GM21526 (cell line): Measurements from ENCODE around the gene MYBPC2.
"Not testable (repeated sequence)": the region's sequence is repeated elsewhere in the genome, so short reads cannot be mapped to it uniquely, and the experiment has no call there.

ENCODE experiments used
- ATAC-seq: cut with Tn5 transposase; IDR thresholded peaks from one replicate; pipeline ENCODE4 v1.9.1; 2021; ENCODE audit warnings: moderate library complexity; ENCODE audit not compliant: unreplicated experiment, low FRiP score

The MYBPC2 gene

DNA sequence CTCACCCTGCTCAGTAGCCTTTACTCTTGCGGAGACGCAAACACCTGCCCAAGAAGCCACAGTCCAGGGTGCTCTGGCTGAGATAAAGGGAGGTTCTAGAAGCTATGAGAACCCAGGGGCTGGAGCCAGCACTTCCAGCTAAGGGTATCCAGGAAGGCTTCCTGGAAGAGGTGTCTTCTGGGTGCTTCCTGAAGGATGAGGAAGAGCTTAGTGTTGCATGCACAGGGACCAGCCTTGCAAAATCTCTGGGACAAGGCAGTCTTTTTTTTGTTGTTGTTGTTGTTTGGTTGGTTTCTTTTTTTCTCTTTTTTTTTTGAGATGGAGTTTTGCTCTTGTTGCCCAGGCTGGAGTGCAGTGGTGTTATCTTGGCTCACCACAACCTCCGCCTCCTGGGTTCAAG is 20.6 kb downstream of the MYBPC2 start:
- no peak for ATAC-seq

DNA sequence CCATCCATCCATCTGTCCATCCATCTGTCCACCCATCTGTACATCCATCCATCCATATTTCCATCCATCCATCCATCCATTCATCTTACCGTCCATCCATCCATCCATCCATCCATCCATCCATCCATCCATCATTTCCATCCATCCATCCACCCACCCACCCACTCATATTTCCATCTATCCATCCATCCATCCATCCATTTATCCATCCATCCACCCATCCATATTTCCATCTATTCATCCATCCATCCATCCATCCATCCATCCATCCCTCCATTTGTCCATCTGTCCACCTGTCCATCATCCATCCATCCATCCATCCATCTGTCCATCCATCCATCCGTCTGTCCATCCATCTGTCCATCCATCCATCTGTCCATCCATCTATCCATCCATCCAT is 23.3 kb downstream of the MYBPC2 start:
- ATAC-seq = no peak

DNA sequence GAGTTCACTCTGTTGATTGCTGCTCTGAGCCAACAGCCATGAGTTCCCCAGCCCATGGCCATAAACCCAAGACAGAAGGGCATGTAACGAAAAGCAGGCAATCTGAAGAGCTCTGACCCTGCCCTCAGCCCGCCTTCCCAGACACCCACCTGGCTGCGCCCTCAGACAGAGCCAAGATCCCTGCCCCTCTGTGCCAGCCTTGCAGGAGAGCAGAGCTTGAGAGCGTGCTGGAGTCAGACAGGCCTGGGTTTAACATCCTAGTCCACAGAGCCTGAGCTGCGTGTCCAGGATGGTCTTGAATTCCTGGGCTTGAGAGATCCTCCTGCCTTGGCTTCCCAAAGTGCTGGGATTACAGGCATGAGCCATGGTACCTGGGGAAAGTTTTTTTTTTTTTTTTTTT is 24.6 kb downstream of the MYBPC2 start:
- ATAC-seq = no peak

DNA sequence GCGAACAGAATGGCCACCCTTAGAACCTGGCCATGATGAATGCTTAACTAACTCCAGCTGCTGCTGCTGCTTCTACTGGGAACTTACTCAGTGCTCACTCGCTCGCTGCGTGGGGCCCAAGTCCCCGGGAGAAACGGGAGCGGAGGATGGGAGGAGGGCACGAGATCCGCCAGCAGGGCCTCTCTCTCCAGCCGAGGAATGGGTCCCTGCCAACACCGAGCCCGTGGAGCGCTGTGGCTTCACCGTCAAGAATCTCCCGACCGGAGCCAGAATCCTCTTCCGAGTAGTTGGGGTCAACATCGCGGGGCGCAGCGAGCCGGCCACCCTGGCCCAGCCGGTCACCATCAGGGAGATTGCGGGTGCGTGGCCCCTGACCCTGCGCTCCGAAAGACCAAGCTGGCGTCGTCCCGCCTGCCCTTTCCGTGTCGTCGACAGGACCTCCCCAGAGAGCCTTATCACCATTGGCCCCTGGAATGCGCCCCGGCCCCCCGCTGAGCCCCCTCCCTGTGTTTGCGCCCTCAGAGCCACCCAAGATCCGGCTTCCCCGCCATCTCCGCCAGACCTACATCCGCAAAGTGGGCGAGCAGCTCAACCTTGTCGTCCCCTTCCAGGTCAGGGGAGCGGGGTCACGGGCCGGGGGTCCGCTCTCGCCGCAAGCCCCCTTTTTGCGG is 25.8 kb downstream of the MYBPC2 start:
- ATAC-seq = no peak

DNA sequence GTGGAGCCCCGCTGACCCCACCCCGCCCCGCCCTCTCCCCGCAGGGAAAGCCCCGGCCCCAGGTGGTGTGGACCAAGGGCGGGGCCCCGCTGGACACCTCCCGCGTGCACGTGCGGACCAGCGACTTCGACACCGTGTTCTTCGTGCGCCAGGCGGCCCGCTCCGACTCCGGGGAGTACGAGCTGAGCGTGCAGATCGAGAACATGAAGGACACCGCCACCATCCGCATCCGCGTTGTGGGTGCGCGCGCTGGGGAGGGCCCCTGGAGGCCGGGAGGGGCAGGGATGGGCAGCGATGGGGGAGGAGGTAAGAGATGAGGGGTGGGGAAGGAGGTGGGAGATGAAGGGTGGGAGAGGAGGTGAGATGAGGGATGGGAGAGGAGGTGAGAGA is 26.4 kb downstream of the MYBPC2 start:
- no peak for ATAC-seq

DNA sequence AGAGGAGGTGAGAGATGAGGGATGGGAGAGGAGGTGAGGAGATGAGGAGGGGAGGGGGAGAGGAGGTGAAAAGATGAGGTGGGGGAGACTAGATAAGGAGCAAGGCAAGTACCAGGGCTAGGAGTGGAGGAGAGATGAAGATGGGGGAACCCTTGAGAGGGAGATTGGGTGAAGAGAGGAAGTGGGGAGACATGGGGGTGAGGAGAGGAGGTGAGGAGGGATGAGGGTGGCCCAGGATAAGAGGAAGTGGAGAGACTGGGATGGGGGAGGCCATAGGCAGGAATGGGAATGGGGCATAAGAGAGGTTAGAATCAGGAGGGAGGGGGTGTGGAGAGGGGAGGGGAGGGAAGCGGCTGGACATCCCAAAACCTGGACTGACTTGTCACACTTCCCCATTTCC is 26.9 kb downstream of the MYBPC2 start:
- no peak for ATAC-seq

DNA sequence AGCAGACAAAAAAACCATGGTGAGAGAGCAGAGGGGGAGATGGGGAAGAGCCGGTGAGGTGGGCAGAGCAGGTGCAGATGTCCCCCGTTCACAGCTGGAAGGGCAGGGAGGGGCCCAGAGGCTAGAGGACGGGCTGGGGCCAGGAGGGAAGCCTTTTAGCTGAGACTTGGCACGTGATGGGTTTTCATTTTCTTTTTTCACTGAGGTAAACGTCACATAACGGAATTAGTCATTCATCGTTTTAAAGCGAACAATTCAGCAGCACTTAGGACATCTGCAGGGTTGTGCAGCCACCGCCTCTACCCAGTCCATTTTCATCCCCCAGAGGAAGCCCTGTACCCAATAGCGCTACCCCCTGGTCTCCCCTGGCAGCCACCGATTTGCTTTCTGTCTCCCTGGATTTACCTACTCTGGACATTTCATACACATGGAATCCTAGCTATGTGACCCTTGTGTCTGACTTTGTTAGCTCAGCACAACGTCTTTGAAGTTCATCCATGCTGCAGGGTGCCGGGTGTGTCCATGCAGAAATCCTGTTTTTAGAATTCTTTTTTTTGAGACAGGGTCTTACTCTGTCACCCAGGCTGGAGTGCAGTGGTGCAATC is 27.6 kb downstream of the MYBPC2 start:
- no peak for ATAC-seq

DNA sequence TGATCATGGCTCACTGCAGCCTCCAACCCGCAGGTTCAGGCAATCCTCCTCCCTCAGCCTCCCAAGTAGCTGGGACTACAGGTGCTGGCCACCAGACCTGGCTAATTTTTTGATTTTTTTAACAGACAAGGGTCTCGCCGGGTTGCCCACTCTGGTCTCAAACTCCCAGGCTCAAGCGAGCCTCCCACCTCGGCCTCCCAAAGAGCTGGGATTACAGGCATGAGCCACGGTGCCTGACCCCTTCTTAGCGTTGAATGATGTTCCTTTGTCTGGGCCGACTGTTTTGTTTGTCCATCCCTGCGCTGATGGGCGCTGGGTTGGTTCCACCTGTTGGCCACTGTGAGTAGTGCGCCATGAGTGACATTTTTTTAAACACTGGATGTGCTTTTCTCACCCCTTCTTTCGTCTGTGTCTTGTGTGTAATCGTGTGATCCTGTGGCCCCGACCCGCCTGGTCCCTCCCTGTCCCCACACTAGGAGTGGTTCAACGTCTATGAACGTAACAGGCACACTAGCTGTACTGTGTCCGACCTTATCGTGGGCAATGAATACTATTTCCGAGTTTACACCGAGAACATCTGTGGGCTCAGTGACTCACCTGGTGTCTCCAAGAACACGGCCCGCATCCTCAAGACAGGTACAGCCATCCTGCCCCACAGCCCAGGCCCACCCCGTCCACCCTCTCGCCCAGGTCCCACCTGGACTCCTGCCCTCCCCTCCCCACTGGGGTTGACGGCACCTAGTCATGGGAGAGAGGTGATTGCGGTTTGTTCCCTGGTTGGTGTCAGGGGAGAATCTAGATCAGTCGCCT is 28.6 kb downstream of the MYBPC2 start:
- ATAC-seq = no peak

DNA sequence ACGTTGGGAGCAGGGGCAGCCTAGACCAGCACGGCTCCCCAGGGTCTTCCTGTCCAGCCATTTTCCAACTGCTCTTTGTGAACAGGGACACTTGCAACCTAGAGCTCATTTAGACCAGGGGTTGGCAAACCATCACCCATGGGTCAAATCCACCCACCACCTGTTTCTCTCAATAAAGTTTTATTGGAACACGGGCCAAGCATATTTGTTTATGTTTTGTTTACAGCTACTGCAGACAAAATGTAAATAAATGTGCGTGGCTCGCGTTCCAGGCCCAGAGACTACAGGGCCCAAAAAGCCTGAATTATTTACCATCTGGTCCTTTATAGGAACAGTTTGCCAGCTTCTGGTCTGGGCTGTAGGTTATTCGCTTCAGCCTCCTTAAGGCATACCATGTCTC is 30.3 kb downstream of the MYBPC2 start:
- ATAC-seq = no peak

DNA sequence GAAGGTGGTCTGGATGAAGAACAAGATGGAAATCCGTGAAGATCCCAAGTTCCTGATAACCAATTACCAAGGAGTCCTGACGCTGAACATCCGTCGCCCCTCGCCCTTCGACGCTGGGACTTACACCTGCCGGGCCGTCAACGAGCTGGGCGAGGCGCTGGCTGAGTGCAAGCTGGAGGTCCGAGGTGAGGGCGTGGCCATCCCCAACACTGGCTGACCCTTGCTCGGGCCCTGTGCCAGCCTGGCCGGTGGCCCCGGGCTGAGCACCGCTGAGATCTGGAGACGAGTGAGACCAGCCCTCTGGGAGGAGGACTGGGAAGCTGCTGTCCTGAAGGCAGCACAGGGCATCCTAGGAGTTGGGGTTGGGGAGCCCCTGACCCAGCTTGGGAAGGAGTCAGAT is 31.7 kb downstream of the MYBPC2 start:
- ATAC-seq = no peak

DNA sequence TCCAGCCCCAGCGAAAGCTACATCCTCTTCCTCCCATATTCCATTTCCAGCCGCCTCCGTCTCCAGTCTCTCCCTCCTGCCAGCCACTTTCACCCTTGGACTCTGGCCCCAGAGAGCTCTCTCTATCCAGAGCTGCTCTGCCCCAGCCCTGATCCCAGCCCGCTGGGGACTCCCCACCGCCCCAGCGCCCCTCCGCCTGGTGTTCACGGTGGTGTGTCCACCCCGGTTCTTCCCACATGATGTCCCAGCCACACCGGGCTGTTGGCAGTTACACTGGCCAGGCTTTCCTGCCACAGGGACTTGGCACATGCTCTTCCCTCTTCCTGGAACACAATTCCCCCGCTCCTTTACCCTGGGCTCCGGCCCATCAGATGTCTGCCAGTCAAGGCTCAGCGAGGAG is 32.3 kb downstream of the MYBPC2 start:
- no peak for ATAC-seq

DNA sequence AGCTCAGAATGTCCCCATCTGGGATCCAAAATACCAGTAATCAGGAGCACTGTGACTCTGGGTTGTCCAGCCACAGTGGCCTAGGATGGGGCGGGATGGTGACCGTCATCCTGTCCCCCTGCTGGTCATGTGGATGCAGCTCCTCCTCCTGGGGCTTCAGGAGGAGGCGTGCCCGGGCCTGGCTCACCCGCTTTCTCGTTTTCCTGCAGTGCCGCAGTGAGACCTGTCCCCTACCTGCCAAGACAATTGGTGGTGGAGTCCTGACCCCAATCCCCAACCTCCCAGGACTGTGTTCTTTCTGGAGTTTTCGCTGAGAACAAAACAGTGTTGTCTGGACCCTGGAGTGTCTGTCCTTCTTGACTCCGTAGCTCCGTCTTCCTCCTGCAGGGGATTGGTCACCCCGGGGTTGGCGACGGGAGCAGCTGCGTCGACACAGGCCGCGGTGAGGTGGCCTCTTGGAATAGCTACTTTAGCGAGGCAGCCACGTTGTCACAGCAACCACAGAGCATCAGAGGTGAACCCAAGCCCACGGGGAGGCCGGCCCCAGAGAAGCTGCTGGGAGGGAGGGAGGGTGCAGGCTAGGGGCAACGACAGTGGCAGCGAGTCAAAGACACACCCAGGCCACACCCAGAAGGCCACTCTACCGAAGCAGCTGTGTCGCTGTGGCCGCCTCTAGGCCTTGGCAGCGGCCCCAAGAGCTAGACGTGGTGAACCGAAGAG is 33.5 kb downstream of the MYBPC2 start:
- ATAC-seq = no peak

DNA sequence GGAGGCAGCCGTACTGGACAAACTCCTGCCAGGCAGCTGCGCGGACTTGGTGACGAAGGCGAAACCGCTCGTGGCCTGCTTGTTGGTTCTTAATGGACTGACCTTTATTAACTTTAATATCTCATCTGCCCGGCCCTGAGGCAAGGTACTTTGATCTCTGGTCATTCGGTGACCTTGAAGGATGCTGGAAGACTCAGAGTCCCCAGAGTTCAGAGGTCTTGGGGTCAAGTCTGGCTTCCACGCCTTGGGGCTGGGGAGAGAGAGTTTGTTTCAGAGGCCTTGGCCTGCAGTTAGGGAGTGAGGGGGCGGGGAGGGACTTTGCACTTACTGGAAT is 34.0 kb downstream of the MYBPC2 start:
- ATAC-seq = no peak

DNA sequence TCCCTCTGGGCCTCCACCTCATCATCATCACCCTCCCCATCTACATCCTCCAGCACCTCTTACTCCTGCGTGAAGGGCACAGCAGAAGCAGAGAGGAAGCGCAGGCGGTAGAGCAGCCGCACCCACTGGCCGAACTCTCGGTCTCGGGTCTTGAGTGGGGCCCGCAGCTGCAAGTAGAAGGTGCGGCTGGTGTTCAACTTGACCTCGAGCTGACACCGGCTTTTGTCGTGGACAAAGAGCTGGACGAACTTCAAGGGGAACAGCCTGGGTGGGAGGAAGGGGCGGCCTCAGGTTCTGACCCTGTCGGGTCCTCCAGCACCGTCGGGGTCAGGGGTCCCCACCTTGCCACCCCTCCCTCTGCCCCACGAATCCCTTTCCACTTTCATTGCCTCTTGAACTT is 34.9 kb downstream of the MYBPC2 start:
- ATAC-seq = no peak

DNA sequence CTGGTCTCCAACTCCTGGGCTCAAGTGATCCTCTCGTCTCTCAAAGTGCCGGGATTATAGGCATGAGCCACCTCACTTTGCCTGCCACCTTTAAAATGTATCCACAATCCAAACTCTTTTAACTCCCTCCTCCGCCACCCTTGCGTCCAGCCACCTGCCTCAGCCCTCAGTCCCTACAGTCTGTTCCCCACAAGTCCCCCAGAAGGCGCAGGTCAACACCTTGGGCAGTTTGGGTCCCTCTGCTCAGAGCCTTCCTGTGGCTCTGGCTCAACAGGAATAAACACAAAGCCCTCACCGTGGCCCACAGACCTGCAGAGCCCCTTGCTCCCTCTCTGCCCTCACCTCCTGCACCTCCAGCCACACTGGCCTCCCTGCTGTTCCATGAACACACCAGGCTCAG is 36.1 kb downstream of the MYBPC2 start:
- ATAC-seq = no peak

DNA sequence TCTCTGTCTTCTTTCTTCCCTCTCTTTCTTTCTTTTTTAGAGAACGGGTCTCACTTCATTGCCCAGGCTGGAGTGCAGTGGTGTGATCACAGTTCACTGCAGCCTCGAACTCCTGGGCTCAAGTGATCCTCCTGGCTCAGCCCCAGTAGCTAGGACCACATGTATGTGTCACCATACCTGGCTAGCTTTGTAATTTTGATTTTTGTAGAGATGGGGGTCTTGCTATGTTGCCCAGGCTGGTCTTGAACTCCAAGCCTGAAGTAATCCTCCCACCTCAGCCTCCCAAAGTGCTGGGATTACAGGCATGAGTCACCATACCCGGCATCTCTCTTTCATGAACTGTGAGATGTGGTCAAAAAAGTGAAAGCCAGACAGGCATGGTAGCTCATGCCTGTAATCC is 40.6 kb downstream of the MYBPC2 start:
- not testable (repeated sequence) for ATAC-seq

DNA sequence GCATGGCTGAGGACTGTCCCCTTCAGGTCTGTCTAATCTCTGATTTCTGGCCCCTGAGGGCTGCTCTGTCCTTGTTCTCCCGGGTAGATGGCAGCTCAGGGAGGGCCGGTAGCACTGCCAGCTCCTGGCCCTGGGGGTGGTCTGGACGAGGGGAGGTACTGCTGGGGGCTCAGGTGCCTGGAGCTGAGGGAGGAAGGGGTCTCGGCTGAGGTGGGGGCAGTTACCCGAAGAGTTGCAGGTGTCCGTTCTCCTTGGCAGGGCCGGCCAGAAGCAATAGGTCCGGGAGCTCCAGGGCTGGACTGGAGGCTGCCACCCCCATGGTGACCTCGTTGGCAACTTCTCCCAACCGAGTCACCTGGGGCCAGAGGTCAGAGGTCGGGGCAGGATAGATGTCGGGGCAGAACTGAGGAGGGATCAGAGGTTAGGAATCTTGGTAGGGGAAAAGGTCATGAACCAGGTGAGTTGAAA is 42.4 kb downstream of the MYBPC2 start:
- ATAC-seq = no peak

DNA sequence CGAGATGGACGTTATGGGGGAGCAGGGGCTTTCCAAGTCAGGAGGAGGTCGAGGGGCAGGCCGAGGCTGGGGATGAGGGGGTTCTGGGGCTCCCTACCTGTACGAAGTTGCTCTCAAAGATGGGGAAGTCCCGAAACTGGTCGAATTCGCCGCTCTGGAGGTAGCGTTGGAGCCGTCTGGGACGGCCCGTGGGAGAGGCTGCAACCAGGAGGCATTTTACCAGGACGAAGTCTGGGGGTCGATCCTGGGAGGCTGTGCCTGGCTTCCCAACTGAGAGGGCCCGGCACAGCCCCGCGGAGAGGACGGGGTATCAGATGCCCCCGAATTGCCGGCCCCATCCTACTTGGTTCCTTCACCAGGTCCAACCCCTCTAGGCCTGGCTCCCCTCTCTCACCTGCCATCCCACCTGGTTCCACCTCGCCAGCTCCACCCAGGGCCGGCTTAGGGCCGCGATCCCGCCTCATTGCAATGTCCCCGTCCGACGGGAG is 43.1 kb downstream of the MYBPC2 start:
- ATAC-seq = no peak

DNA sequence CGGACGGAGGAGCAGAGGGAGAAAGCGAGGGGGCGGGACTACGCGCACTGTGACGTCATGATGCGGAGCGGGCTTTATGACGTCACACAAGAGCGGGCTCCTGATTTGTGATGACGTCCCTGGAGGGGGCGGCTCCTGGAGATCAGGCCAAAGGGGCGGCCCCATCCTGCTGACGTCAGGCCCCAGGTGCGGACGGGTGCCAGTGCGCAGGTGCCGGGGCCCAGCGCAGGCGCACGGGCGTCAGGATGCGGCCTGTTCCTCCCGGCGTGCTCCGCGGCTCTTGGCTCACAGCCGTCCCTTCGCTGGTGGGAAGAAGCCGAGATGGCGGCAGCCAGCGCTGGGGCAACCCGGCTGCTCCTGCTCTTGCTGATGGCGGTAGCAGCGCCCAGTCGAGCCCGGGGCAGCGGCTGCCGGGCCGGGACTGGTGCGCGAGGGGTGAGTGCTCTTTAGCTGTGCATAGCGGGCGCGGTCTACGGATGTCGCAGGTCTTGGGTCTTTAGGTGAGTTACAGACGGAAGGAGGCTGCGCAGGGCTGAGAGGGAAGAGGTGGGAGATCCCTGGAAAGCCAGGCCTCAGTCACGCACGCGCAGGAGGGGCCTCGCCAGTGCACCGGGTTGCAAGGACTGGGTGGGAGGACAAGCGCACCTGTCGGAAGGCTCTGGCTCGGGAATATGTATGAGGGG is 43.7 kb downstream of the MYBPC2 start, which contains the start of the genes EMC10 and GARIN5A:
Gene EMC10, plus strand, starts transcription at position 284 of the 683 bp plus-strand sequence. Its CDS starts 38 bp downstream, at position 322.
Gene GARIN5A, minus strand, starts transcription at position 625 of the 683 bp plus-strand sequence. Its CDS starts 460 bp downstream, at position 165.
- ATAC-seq = peak; percentile 74

DNA sequence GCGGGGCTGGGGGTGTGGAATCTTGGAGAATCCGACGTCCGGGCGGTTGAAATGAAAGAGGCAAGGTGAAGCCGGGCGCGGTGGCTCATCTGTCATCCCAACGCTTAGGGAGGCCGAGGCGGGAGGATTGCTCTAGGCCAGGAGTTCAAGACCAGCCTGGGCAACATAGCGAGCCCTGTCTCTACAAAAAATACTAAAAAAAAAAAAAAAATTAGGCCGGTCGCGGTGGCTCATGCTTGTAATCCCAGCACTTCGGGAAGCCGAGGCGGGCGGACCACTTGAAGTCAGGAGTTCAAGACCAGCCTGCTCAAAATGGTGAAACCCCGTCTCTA is 44.2 kb downstream of the MYBPC2 start:
- no peak for ATAC-seq
